Measurements from ENCODE around the gene ARID3A.

ARID3A gene

GRCh38 chr19:947707-948539 lies 22.1 kb downstream of the ARID3A start:
- Histone ChIP-seq H3K9me3 (ENCODE audit: insufficient read depth, low read length) (no peaks in the 10 kb centered on the region), H3K4me3 (ENCODE audit: insufficient read length, low read depth) (no peak overlapping the region), H3K4me1 (ENCODE audit: insufficient read depth, insufficient read length) (peaks cover 14% of the 10 kb centered on the region), H3K9ac (ENCODE audit: insufficient read length, low read depth) (no peak overlapping the region), H3K36me3 (ENCODE audit: insufficient read depth, insufficient read length, low read length) (peaks cover 47% of the 10 kb centered on the region), H3K27me3 (ENCODE audit: insufficient read depth, insufficient read length) (no peaks in the 10 kb centered on the region)
- TF ChIP-seq ZNF274 (IDR thresholded peaks at IDR 0.05; ENCODE audit: low read depth, low read length) (no peak), SUZ12 (IDR thresholded peaks at IDR 0.05; ENCODE audit: extremely low read depth, insufficient read depth, insufficient read length) (no peak), YY1 (IDR thresholded peaks at IDR 0.05; ENCODE audit: insufficient read depth, insufficient read length) (no peak)
- DNase-seq (ENCODE audit: low read depth, low spot score): no peak

GRCh38 chr19:948842-949496 lies 23.1 kb downstream of the ARID3A start:
- Histone ChIP-seq H3K9ac (ENCODE audit: insufficient read length, low read depth) (no peak overlapping the region), H3K36me3 (ENCODE audit: insufficient read depth, insufficient read length, low read length) (peaks cover 39% of the 10 kb centered on the region), H3K9me3 (ENCODE audit: insufficient read depth, low read length) (no peaks in the 10 kb centered on the region), H3K27me3 (ENCODE audit: insufficient read depth, insufficient read length) (no peaks in the 10 kb centered on the region), H3K4me1 (ENCODE audit: insufficient read depth, insufficient read length) (peaks cover 18% of the 10 kb centered on the region), H3K4me3 (ENCODE audit: insufficient read length, low read depth) (no peak overlapping the region)
- TF ChIP-seq ZNF274 (IDR thresholded peaks at IDR 0.05; ENCODE audit: low read depth, low read length) (no peak), SUZ12 (IDR thresholded peaks at IDR 0.05; ENCODE audit: extremely low read depth, insufficient read depth, insufficient read length) (no peak), YY1 (IDR thresholded peaks at IDR 0.05; ENCODE audit: insufficient read depth, insufficient read length) (no peak)
- no peak for DNase-seq (ENCODE audit: low read depth, low spot score)

- DNase-seq (ENCODE audit: low read depth, low spot score): no peak
- H3K4me1 ChIP-seq (ENCODE audit: insufficient read depth, insufficient read length): peaks cover 29% of the 10 kb centered on the region
- no peaks in the 10 kb centered on the region for H3K9me3 ChIP-seq (ENCODE audit: insufficient read depth, low read length)
- H3K4me3 ChIP-seq (ENCODE audit: insufficient read length, low read depth): no peak overlapping the region
- no peaks in the 10 kb centered on the region for H3K27me3 ChIP-seq (ENCODE audit: insufficient read depth, insufficient read length)
- no peak for TF ChIP-seq YY1 (IDR thresholded peaks at IDR 0.05; ENCODE audit: insufficient read depth, insufficient read length)
- no peak for TF ChIP-seq ZNF274 (IDR thresholded peaks at IDR 0.05; ENCODE audit: low read depth, low read length)
- TF ChIP-seq SUZ12 (IDR thresholded peaks at IDR 0.05; ENCODE audit: extremely low read depth, insufficient read depth, insufficient read length): no peak
- no peak overlapping the region for H3K9ac ChIP-seq (ENCODE audit: insufficient read length, low read depth)
- peaks cover 29% of the 10 kb centered on the region for H3K36me3 ChIP-seq (ENCODE audit: insufficient read depth, insufficient read length, low read length)
Observed at GRCh38 chr19:950352-951066, 24.7 kb downstream of the ARID3A start.

DNA sequence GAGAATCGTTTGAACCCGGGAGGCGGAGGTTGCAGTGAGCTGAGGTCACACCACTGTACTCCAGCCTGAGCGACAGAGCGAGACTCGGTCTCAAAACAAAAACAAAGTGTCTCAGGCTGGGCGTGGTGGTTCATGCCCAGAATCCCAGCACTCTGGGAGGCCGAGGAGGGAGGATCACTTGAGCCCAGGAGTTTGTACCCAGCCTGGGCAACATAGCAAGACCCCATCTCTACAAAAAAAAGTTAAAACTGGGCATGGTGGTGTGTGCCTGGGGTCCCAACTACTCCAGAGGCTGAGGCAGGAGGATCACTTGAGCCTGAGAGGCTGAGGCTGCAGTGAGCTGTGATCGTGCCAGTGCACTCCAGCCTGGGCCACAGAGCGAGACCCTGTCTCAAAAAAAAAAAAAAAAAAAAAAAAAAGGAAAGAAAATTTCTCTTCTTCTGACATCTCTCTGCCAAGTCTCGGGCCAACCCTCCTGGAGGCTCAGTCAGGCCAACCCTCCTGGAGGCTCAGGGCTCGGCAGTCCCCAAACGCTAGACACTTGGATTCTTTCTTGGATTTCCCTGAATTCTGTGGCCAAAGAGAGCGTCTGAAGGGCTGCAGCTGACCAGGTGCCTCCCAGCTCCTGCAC lies 26.3 kb downstream of the ARID3A start:
- Histone ChIP-seq H3K4me1 (ENCODE audit: insufficient read depth, insufficient read length) (peaks cover 42% of the 10 kb centered on the region), H3K9me3 (ENCODE audit: insufficient read depth, low read length) (no peaks in the 10 kb centered on the region), H3K36me3 (ENCODE audit: insufficient read depth, insufficient read length, low read length) (peaks cover 21% of the 10 kb centered on the region), H3K9ac (ENCODE audit: insufficient read length, low read depth) (peak overlapping the region; percentile 42), H3K27me3 (ENCODE audit: insufficient read depth, insufficient read length) (no peaks in the 10 kb centered on the region), H3K4me3 (ENCODE audit: insufficient read length, low read depth) (no peak overlapping the region)
- no peak for DNase-seq (ENCODE audit: low read depth, low spot score)
- TF ChIP-seq YY1 (IDR thresholded peaks at IDR 0.05; ENCODE audit: insufficient read depth, insufficient read length) (no peak), SUZ12 (IDR thresholded peaks at IDR 0.05; ENCODE audit: extremely low read depth, insufficient read depth, insufficient read length) (no peak), ZNF274 (IDR thresholded peaks at IDR 0.05; ENCODE audit: low read depth, low read length) (no peak)

DNA sequence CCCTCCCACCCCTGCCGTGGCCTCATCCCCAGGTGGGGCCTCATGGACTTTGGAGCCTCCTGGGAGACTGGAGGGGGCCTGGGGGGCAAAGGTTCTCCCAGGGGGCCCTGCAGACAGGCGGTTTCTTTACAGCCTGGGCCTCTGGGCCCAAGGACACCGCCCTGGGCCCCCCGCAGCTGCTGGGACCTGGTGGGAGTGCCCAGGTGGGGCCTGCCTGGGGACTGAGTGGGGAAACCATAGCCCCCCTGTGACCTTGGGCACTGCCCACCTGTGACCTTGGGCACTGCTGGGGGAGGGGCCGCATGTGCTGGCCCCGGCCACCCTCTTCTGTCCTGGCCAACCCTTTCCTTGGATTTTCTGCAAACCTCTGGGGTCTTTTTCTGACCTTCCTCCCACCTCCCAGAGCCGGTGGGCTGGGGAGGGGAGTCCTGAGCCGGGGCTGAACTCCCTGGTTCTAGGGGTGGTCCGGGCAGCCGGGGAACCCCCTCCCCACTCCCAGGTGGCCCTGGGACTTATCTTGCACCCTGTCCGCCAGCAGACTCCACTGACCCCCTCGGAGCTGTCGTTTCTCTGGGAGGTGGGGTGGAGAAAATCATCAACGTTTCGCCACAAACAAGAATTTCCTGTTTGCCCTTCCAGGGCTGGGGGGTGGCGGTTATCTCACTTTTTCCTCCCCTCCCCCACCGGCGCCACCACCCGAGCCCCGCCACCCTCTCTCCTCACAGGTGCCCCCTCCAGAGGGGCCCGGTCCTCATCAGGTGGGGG lies 27.0 kb downstream of the ARID3A start:
- H3K36me3 ChIP-seq (ENCODE audit: insufficient read depth, insufficient read length, low read length): peaks cover 14% of the 10 kb centered on the region
- peak overlapping the region; percentile 42 for H3K9ac ChIP-seq (ENCODE audit: insufficient read length, low read depth)
- TF ChIP-seq YY1 (IDR thresholded peaks at IDR 0.05; ENCODE audit: insufficient read depth, insufficient read length): no peak
- no peak for TF ChIP-seq ZNF274 (IDR thresholded peaks at IDR 0.05; ENCODE audit: low read depth, low read length)
- TF ChIP-seq SUZ12 (IDR thresholded peaks at IDR 0.05; ENCODE audit: extremely low read depth, insufficient read depth, insufficient read length): no peak
- DNase-seq (ENCODE audit: low read depth, low spot score): no peak
- peaks cover 42% of the 10 kb centered on the region for H3K4me1 ChIP-seq (ENCODE audit: insufficient read depth, insufficient read length)
- no peaks in the 10 kb centered on the region for H3K27me3 ChIP-seq (ENCODE audit: insufficient read depth, insufficient read length)
- no peak overlapping the region for H3K4me3 ChIP-seq (ENCODE audit: insufficient read length, low read depth)
- no peaks in the 10 kb centered on the region for H3K9me3 ChIP-seq (ENCODE audit: insufficient read depth, low read length)

- DNase-seq (ENCODE audit: low read depth, low spot score): no peak
- Histone ChIP-seq H3K4me3 (ENCODE audit: insufficient read length, low read depth) (no peak overlapping the region), H3K27me3 (ENCODE audit: insufficient read depth, insufficient read length) (no peaks in the 10 kb centered on the region), H3K9me3 (ENCODE audit: insufficient read depth, low read length) (no peaks in the 10 kb centered on the region), H3K9ac (ENCODE audit: insufficient read length, low read depth) (peak overlapping the region; percentile 42), H3K36me3 (ENCODE audit: insufficient read depth, insufficient read length, low read length) (peaks cover 7% of the 10 kb centered on the region), H3K4me1 (ENCODE audit: insufficient read depth, insufficient read length) (peaks cover 40% of the 10 kb centered on the region)
- TF ChIP-seq SUZ12 (IDR thresholded peaks at IDR 0.05; ENCODE audit: extremely low read depth, insufficient read depth, insufficient read length) (no peak), ZNF274 (IDR thresholded peaks at IDR 0.05; ENCODE audit: low read depth, low read length) (no peak), YY1 (IDR thresholded peaks at IDR 0.05; ENCODE audit: insufficient read depth, insufficient read length) (no peak)
Observed at GRCh38 chr19:953445-954271, 27.8 kb downstream of the ARID3A start.
